HG03103 (cell line): ENCODE measurements around the gene AFF1.

Experiments
- ATAC-seq: cut with Tn5 transposase; IDR thresholded peaks from one replicate; pipeline ENCODE4 v1.9.1; 2021; ENCODE audit warnings: low read depth; ENCODE audit not compliant: unreplicated experiment

Gene AFF1

DNA sequence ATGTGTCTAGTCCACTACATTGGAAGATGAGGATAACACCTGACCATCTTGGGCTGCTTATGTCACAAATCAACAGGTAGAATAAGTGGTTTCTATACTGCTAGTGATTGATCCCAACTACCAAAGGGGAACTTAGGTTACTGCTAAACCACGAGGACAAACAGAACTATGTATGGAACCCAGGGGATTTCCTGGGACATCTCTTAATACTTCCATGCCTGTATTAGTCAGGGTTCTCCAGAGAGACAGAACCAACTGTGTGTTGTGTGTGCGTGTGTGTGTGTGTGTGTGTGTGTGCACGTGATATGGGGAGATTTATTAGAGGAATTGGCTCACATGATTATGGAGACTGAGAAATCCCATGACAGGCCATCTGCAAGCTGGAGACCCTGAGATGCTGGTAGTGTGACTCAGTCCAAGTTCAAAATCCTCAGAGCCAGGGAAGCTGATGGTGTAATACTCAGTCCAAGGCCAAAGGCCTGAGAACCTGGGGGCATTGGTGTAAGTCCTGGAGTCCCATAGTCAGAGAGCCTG lies 16.2 kb upstream of the AFF1 start:
- ATAC-seq: no peak

DNA sequence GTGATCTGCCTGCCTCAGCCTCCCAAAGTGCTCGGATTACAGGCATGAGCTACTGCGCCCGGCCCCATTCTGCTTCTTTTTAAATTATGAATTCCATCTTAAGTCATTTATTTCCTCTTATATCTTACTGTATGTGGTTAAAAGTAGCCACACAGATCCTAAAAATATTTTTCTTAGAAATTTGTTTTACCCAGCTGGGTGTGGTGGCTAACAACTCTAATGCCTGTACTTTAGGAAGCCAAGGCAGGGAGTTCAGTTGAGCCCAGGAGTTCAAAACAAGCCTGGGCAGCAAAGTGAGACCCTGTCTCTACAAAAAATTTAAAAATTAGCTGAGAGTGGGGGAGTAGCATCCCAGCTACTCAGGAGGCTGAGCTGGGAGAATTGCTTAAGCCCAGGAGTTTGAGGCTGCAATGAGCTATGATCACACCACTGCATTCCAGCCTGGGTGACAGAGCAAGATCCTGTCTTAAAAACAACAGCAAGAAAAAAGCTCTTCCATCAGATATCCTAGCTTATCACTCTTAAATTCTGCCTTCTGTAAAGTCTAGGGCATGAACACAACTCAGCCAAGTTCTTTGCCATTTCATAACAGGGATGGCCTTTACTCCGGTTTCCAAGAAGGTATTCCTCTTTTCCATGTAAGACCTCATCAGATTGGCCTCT lies 15.1 kb upstream of the AFF1 start:
- ATAC-seq: no peak

DNA sequence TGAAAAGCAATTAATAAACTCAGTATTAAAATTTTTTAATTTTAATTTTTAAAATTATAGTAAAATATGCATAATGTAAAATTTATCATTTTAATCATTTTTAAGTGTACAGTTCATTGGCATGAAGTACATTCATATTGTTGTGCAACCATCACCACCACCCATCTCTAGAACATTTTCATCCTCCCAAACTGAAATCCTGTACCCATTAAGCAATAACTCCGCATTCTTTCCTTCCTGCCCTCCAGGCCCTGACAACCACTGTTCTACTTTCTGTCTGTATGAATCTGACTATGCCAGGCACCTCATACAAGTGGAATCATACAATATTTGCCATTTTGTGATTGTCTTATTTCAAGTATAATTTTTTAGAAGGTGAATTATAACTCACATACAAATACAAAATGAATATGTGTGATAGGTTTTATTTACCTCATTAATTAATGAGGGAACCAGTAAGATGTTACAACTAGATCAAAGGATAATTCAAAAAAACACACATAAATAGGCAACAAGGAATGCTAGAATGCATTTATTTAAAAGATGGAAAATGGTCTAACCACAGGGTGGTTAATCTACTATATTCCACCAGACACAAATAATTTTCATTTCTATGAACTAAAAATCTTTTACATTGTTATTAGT lies 13.1 kb upstream of the AFF1 start:
- no peak for ATAC-seq

DNA sequence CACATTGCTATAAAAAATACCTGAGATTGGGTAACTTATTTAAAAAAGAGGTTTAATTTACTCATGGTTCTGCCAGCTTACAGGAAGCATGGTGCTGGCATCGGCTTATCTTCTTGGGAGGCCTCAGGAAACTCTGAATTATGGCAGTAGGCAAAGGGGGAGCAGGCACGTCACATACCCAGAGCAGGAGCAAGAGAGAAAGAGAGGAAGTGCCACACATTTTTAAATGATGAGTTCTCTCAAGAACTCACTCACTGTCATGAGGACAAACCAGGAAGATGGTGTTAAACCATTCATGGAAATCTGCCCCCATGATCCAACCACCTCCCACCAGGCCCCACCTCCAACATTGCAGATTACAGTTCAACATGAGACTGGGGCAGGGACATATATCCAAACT lies 10.0 kb upstream of the AFF1 start:
- ATAC-seq: no peak

DNA sequence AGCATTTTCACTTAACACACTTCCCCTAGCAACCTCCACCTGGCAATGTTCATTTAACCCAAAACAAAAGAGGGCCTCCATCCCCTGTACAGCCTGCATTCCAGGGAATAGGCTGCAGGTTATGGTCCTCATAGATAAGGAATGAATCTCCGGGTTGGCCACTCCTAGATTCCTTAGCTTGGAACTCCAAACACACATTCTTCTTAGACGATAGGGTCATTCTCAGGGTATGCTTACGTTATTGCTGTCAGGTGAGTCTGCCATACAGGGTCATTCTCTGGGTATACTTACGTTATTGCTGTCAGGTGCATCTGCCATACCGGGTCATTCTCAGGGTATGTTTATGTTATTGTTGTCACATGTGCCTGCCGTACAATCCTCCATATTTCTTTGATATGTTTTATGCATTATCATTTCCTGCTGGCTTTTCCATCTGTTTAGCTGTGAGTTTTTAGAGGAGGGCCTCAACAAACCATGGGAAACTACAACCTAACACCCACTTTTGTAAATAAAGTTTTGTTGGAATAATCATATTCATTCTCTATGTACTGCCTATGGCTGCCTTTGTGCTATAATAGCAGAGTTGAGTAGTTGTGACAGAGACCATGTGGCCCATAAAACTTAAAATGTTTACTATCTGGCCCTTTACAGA lies 8.2 kb upstream of the AFF1 start:
- no peak for ATAC-seq

DNA sequence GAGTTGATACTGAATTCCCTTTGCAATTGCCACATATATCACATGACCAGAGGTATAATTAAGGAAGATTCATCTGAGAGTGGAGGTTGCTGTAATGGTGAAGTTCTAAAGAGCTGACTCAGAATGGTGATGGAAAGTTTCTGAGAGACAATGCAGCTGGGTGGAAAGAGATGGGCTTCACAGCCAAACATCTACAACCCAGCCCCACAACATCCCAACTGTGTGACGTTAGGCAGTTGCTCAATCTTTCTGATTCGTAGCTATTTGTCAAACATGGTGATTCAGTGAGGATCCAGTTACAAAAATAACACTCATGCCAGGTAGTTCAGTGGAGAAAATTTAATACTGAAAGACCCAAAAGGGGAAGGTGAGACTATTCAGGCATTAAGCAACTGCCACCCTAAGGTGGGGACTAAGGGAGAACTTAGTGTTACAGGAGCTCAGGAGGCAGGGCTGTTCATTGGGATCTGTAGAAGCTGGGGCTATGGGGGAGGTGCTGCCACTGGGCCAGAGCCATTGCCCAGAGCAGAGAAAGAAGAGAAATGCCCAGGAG lies 6.9 kb upstream of the AFF1 start:
- no peak for ATAC-seq

DNA sequence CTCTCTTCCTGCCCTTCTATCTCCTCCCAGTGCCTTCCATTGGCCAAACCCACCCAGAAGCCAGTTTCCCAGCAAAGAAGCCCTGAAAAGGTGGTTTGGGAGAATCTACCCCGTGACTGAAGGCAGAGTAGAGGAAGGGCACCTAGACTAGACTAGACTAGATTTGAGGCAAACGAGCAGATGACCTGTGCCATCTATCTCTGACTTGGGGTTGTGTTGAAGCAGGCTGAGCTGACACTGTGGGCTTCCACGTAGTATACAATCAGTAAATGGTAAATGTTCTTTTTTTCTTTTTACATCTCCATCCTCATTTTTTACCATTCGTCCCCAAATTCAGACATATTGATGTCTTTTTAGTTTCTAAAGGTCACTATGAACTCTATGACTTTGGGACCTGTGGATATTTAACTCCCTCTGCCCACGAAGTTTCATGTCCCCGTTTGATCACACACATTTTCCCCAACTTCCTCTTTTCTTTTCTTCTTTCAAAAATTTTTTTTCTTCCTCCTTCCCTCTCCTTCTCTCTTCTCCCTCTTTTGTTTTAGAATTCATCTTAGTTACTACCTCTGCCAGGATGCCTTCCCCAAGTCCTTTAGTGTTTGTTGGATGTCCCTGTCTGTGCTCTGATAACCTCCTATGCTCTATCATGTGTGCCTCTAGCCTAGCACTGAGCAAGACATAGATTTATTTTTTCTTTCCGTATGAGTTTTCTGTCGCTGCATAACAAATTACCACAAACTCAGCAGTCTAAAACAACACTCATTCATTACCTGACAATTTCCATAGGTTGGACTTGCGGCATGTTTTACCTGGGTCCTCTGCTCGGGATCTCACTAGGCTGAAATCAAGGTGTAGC lies 6.2 kb upstream of the AFF1 start:
- no peak for ATAC-seq

DNA sequence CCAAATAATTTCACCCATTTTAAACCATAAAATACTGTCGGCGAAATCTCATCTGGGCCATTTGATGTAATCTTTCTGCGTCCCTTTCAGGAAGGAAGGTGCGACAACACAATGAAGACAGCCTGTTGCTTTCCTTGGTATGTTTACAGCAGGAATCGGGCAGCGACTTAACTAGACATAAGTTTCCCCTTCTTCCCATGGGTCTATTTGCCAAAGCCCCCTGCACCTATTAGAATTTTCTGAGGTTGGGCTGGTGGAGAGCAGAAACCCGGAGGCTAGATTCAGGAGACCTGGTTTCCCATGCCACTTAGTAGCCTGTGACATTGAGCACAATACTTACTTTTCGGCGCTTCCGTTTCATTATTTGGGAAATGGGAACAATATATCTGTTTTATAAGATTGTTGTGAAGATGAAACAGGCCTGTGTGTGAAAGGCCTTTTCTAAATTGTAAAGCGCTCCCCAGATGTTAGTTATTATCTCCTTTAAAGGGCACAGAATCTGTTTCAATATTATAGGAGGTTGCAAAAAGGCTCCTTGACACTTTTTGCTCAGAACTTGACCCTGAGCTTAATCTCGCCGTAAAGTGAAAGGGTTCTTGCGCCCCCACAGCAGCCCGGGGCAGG lies 552 bp upstream of the AFF1 start:
- no peak for ATAC-seq

DNA sequence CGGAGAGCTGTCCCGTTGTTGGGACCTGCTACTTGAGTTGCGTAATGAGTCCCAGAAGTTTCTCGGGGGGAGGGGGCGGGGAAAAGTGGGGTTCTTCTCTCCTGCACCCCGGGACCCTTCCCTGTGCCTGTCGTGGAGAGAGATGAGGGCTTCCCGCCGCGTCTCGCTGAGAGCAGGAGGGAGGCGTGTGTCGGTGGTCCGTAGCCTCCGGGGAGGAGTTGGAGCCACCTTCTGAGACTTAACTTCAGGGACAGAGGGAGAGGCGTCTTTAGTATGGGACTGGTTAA lies 698 bp downstream of the AFF1 start:
- ATAC-seq: no peak

DNA sequence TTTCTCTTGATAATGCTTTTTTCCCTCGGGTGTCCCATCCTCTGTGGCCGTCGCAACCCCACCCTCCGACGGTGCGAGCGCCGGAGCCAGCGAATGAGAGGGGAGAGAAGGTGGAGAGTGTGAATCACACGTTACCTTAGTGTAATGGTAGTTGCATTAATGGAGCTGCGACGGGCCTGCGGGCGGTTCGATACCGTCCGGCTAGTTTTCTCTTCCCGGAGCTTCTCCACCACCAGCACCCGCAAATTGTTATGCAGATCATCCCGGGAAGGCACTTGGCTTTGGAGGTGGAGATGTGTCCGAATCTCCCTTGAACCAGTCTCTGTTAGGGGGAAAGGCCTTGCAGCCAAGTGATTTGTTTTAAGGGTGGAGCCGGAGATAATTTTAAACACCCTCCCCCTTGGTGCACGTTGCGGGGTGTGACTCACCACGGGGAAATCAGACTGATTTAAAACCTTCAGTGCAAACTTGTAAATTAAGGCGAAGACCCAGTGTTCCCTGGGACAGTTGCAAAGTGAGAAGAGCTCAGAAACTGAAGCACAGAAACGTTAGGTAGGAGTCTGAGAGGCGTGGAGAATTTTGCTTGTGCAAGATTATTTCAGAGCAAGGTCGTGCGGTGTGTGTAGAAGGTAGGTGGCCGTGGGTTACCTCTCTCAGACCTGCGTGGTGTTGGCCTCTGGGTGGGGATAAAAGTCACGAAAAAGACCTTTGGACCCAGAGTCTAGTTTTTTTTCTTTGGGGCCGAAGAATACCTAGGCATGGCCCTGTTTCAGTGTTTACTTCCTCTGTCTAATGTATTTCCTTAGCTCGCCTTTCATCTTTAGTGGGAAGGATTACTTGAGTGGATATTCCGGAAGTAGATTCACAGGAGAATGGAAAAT lies 1.3 kb downstream of the AFF1 start:
- peak; percentile 25 for ATAC-seq

DNA sequence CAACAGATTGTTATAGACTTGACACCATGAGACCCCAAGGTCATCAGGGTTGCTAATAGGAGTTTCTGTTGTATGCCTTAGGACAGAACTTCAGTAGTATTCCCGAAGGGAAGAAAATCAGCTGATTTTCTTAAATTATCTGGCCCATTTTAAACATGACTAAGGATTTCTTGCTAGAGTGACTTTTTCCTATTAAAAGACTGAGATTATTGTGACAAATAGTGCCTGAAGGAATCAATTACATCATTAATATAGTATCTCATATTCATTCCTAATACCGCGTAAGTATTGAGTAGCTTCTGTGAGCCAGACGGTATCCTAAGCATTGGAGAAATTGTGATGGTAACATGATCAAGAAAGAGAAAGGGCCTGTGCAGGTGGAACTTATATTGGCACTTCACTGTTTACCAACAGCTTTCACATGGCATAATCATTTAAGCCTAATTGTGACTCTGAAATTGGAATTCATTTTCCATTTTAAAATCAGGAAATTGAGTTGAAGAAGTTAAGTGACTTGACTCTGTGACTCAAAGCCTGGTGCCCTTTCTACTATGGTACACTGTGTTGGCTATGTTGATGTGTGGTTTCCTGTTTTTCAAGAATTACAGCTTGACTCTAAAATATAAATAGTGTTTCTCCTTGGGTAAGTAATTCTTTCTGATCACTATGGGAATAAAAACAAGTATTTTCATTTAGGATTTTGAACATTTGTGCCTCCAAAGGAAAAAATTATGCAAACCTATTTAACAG lies 4.1 kb downstream of the AFF1 start:
- ATAC-seq: no peak

DNA sequence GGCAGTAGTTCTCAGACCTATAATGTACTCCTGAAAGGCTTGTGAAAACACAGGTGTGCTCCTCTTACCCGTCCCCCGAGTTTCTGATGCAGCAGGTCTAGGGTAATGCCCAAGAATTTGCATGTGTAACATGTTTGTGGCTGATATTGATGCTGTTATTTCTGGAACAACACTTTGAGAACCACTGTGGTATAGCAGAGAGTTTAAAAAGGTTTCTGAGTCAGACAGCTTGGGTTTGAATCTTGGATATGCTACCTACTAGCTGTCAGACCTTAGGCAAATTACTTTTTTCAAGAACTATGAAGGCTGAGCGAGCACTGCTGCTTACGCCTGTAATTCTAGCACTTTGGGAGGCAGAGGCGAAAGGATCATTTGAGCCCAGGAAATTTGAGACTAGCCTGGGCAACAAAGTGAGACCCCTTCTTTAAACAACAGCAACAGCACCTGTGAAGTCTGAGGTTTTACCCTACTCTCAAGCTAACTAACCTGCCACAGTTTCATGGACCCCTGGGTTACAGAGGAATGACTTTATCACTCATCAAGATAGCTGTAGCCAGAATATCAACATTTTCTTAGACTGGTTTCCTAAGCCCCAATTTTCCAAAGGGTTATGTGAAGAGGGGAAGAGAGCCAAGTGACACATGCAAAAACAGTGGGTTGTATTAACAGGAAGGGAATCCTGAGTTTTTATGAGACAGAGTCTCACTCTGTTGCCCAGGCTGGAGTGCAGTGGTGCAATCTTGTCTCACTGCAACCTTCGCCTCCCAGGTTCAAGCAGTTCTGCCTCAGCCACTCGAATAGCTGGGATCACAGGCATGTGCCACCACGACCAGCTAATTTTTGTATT lies 5.1 kb downstream of the AFF1 start:
- peak; percentile 47 for ATAC-seq

DNA sequence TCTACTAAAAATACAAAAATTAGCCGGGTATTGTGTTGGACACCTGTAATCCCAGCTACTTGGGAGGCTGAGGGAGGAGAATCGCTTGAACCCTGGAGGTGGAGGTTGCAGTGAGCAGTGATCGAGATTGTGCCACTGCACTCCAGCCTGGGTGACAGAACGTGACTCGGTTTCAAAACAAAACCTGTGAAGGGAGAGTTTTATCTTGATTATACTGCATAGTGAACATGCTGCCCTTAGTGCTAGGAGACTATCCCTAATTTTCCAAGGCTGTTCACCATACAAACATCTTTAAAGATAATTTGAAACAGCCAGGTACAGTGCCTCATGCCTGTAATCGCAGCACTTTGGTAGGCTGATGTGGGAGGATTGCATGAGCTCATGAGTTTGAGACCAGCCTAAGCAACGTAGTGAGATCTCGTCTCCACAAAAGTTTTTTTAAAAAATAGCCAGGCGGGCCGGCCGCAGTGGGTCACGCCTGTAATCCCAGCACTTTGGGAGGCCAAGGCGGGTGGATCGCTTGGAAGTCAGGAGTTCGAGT lies 6.2 kb downstream of the AFF1 start:
- ATAC-seq: no peak

DNA sequence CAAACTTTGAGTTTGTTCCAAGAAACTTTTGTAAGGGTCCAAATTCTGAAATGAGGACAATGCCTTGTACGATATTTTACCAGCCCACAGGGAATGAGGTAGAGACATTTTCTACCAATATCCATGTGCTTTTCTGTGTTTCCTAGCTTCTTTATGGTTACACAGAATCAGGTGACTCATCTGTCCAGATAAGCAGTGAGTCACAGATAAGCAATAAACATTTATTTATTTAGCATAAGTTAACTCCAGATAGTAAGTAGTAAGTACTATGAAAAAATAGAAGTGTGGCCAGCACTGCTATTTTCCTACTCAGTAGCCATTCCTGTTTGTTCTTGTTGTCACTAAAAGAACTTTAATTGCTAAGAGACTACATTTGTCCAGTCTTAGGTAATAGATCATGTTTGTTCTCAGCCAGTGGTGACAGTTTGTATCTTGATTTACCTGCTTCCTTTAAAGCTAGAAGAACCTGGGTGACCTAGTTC lies 7.4 kb downstream of the AFF1 start:
- no peak for ATAC-seq

DNA sequence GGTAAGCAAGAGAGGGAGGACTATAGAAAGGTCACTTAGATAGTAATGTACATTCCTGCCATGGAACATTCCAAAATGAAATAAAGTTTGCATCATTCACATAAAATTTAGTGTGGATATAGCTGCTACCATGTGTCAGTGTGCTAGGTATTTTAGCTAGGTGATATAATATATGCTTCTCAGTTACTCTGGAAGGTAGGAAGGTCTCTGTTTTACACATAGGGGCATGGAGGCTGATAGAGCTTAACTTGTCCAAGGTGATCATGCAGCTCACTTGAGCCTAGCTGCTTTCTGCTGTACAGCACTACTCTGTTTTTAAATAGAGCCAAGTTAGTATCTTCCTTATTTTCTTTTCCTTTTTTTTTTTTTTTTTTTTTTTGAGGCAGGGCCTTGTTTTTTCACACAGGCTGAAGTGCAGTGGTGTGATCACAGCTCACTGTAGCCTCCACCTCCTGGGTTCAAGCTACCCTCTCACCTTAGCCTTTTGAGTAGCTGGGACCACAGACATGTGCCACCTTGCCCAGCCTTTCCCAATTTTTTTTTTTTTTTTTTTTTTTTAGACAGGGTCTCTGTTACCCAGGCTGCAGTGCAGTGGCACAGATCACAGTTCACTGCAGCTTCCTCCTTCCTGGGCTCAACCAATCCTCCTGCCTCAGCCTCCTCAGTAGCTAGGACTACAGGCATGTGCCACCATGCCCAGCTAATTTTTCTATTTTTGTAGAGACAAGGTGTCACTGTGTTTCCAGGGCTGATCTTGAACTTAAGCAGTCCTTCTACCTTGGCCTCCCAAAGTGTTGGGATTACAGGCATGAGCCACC lies 10.4 kb downstream of the AFF1 start:
- no peak for ATAC-seq

DNA sequence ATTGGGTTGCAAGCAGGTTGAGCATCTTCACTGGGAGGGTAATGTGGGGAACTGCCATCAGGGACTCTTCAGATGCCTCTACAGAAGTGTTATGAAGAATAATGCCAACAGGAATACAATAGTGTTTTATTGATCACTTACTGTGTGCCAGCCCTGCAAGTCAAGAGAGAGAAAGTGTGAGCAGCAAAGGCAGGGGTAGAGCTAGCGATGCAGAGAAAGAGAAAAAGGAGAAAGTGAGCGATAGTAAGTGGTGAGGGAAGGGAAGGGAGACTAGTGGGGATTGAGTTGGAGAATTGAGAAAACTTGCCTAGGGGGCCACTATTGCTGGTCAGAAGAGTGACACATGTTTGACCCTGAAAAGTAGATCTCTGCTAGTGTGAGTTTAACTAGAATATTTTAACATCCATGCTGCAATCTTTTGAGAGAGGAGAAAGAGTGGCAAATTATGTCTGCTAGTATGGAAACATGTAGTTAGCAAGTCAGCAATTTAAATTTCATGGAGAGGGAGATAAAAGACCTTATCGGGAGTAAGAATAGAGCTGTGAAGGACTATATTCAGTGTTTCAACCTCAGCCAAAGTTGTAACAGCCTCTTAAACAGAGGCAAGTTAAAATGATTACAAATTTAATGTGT lies 12.2 kb downstream of the AFF1 start:
- no peak for ATAC-seq
